HepG2 (cell line): ENCODE results near the gene UBA6. TPM values are rescaled to one million over a fixed set of nuclear protein-coding genes. Genes with fewer than 3 reads are reported as not detected.

ENCODE experiments used
- CAMTA2 ChIP-seq: sonication (generic); formaldehyde crosslinking; IDR thresholded peaks from 2 replicates; pipeline ENCODE4 v1.4.0; 2020; ENCODE audit warnings: mild to moderate bottlenecking, missing genetic modification reagents, borderline replicate concordance
- CHCHD3 ChIP-seq: sonication (generic); formaldehyde crosslinking; IDR thresholded peaks from 2 replicates; pipeline ENCODE4 v1.8.0; 2022; ENCODE audit warnings: mild to moderate bottlenecking, missing genetic modification reagents, moderate library complexity
- ELF3 ChIP-seq: IDR thresholded peaks from 2 replicates; pipeline ENCODE4 v1.6.1; 2016; ENCODE audit warnings: missing genetic modification reagents, missing compliant biosample characterization
- MAZ ChIP-seq, 2 experiments: sonication (generic) in 1 of 2; formaldehyde crosslinking in 1 of 2; IDR thresholded peaks; 2 replicates each; pipeline versions ENCODE4 v1.5.0 to v1.6.1; 2012 to 2020; ENCODE audit warnings: low read depth in 2 of 2, mild to moderate bottlenecking in 2 of 2, borderline replicate concordance in 1 of 2, improper control_type of control experiment in 1 of 2, low read length in 1 of 2, missing genetic modification reagents in 1 of 2, moderate library complexity in 1 of 2
- MYC ChIP-seq: sonication (generic); formaldehyde crosslinking; IDR thresholded peaks from 2 replicates; pipeline ENCODE4 v1.9.0; 2021; ENCODE audit warnings: missing genetic modification reagents, borderline replicate concordance
- POGZ ChIP-seq: sonication (generic); formaldehyde crosslinking; IDR thresholded peaks from 2 replicates; pipeline ENCODE4 v1.4.0; 2020; ENCODE audit warnings: mild to moderate bottlenecking, missing genetic modification reagents
- SOX13 ChIP-seq, 3 experiments: fragments of 450-650 bp in 1 of 3; sonication (generic) in 1 of 3; formaldehyde crosslinking in 1 of 3; IDR thresholded peaks in 2 of 3; conservative IDR thresholded peaks in 1 of 3; 2 replicates each; pipeline versions ENCODE4 v1.5.0 to v1.6.1; 2016 to 2020; ENCODE audit warnings: antibody characterized with exemption in 1 of 3, mild to moderate bottlenecking in 1 of 3, missing compliant biosample characterization in 1 of 3, missing genetic modification reagents in 1 of 3, moderate library complexity in 1 of 3
- TERF1 ChIP-seq: sonication (generic); formaldehyde crosslinking; IDR thresholded peaks from 2 replicates; pipeline ENCODE4 v1.8.0; 2022; ENCODE audit warnings: mild to moderate bottlenecking, missing genetic modification reagents, moderate library complexity
- ZBTB42 ChIP-seq: sonication (generic); formaldehyde crosslinking; IDR thresholded peaks from 2 replicates; pipeline ENCODE4 v1.5.0; 2020; ENCODE audit warnings: mild to moderate bottlenecking, missing genetic modification reagents
- ZMYM2 ChIP-seq: sonication (generic); formaldehyde crosslinking; IDR thresholded peaks from 2 replicates; pipeline ENCODE4 v1.8.0; 2022; ENCODE audit warnings: mild to moderate bottlenecking, missing genetic modification reagents
- ZMYM4 ChIP-seq: sonication (generic); formaldehyde crosslinking; IDR thresholded peaks from 2 replicates; pipeline ENCODE4 v1.8.1; 2023; ENCODE audit warnings: mild to moderate bottlenecking, missing genetic modification reagents
- ZNF12 ChIP-seq: sonication (generic); formaldehyde crosslinking; IDR thresholded peaks from 2 replicates; pipeline ENCODE4 v1.5.0; 2020; ENCODE audit warnings: missing genetic modification reagents
- ZNF138 ChIP-seq: sonication (generic); formaldehyde crosslinking; IDR thresholded peaks from 2 replicates; pipeline ENCODE4 v1.5.0; 2020; ENCODE audit warnings: mild to moderate bottlenecking, low read depth, missing genetic modification reagents
- ZNF225 ChIP-seq: sonication (generic); formaldehyde crosslinking; IDR thresholded peaks from 2 replicates; pipeline ENCODE4 v1.4.0; 2020; ENCODE audit warnings: mild to moderate bottlenecking, missing genetic modification reagents
- ZNF503 ChIP-seq: sonication (generic); formaldehyde crosslinking; IDR thresholded peaks from 2 replicates; pipeline ENCODE4 v1.4.0; 2020; ENCODE audit warnings: missing genetic modification reagents
- ZNF607 ChIP-seq: sonication (generic); formaldehyde crosslinking; IDR thresholded peaks from 2 replicates; pipeline ENCODE4 v1.5.1; 2020; ENCODE audit warnings: missing genetic modification reagents, mild to moderate bottlenecking, borderline replicate concordance
- ZNF609 ChIP-seq: sonication (generic); formaldehyde crosslinking; IDR thresholded peaks from 2 replicates; pipeline ENCODE4 v1.4.0; 2020; ENCODE audit warnings: mild to moderate bottlenecking, missing genetic modification reagents, borderline replicate concordance
- ZNF629 ChIP-seq: sonication (generic); formaldehyde crosslinking; conservative IDR thresholded peaks from 2 replicates; pipeline ENCODE4 v1.5.0; 2020; ENCODE audit warnings: missing genetic modification reagents
- polyA plus RNA-seq, 8 experiments: library from polyadenylated mRNA; depleted of rRNA in 3 of 8; stranded (reverse) in 7 of 8; unstranded in 1 of 8; fragments of >200 nt; fragmentation: Illumina TruSeq in 4 of 8; extraction: Trizol in 4 of 8; gene quantifications; 2 replicates each; pipeline versions ENCODE4 v1.2.1 to v1.2.3, GENCODE V29; 2011 to 2016; ENCODE audit warnings: low read depth in 4 of 8, missing spikeins in 1 of 8, mixed read lengths in 1 of 8; ENCODE audit not compliant: insufficient read depth in 1 of 8
- total RNA-seq, 5 experiments: library from RNA; depleted of rRNA; stranded (reverse); fragments of >200 nt; fragmentation: Illumina TruSeq; extraction: Trizol; gene quantifications; 2 replicates each; pipeline ENCODE4 v1.2.3, GENCODE V29; 2016; ENCODE audit warnings: low read depth in 1 of 5
- TF ChIP-seq, protein P1 (sequence below): sonication (generic); formaldehyde crosslinking; IDR thresholded peaks from 2 replicates; pipeline ENCODE4 v1.4.0; 2020; ENCODE audit warnings: missing genetic modification reagents

Gene UBA6
- total and polyA plus RNA-seq, 2 of the 13 experiments (the other 11 are each of a cell fraction or from before 2014, with no cell fraction given), result 33.3 to 75.4 TPM

DNA sequence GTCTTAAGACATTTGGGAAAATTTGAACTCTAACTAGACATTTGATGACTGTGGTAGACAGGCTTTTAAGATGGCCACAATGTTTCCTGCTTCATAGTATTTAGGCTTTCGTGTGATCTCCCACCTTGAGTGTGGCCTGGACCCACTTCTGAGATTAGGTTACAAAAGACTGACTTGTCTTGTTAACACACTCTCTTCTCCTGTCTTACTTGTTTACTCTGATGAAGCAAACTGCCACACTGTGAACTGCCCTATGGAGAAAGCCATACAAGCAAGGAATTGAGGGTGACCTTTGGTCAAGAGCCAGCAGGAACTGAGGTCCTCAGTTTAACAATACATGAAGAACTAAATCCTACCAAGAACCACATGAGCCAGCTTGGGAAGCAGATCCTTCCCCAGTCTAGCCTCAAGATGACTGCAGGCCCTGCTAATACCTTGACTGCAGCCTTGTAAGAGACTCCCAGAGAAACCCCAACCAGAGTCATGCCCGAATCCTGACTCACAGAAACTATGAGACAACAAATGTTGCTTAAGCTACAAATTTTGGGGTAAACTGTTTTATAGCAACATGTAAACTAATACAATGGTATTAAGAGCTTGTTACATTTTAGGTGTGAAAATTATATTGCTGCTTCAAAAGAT is 20.3 kb downstream of the UBA6 start (continued):
- TF ChIP-seq ZNF609 (CRISPR knock-in tag), result no peak
- no peak for TF ChIP-seq MYC (CRISPR knock-in tag)
- no peak for TF ChIP-seq ZNF138 (CRISPR knock-in tag)
- TF ChIP-seq CHCHD3 (CRISPR knock-in tag), result no peak
- TF ChIP-seq ZBTB42, result no peak
- TF ChIP-seq SOX13 (IDR thresholded peaks at IDR 0.05), result no peak
- TF ChIP-seq SOX13 (CRISPR knock-in tag; conservative IDR thresholded peaks at IDR 0.05 in 1 of 2, IDR thresholded peaks at IDR 0.05 in 1 of 2), result peak in 1 of 2 experiments; percentile 56; a peak in 2 of 4 replicates
- TF ChIP-seq ZNF607, result no peak
- TF ChIP-seq ZNF629 (CRISPR knock-in tag), result peak; percentile 95
- no peak for TF ChIP-seq CAMTA2
- TF ChIP-seq POGZ (CRISPR knock-in tag), result 0 out of 2 replicates have a peak, but pooled peaks have one; percentile 15
- peak; percentile 68; the same call in 1 of the 2 replicates for TF ChIP-seq ZNF12
- TF ChIP-seq ZNF503 (CRISPR knock-in tag), result no peak
- no peak for TF ChIP-seq ZNF225 (CRISPR knock-in tag)
- TF ChIP-seq ELF3, result no peak
- TF ChIP-seq ZMYM2 (CRISPR knock-in tag), result no peak
- no peak for TF ChIP-seq TERF1 (CRISPR knock-in tag)
- peak; percentile 63; the same call in 1 of the 2 replicates for TF ChIP-seq ZMYM4 (CRISPR knock-in tag)
- TF ChIP-seq, protein P1, sequence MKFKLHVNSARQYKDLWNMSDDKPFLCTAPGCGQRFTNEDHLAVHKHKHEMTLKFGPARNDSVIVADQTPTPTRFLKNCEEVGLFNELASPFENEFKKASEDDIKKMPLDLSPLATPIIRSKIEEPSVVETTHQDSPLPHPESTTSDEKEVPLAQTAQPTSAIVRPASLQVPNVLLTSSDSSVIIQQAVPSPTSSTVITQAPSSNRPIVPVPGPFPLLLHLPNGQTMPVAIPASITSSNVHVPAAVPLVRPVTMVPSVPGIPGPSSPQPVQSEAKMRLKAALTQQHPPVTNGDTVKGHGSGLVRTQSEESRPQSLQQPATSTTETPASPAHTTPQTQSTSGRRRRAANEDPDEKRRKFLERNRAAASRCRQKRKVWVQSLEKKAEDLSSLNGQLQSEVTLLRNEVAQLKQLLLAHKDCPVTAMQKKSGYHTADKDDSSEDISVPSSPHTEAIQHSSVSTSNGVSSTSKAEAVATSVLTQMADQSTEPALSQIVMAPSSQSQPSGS, result no peak
- TF ChIP-seq MAZ (IDR thresholded peaks at IDR 0.05; ENCODE audit: borderline replicate concordance, low read depth, low read length), result no peak
- TF ChIP-seq MAZ (CRISPR knock-in tag; IDR thresholded peaks at IDR 0.05; ENCODE audit: low read depth), result no peak
